Stomach (tissue), 9 donors: ENCODE data around the gene TAF5. TPM values are rescaled to one million over a fixed set of nuclear protein-coding genes. Genes with fewer than 3 reads are reported as not detected.
A peak's percentile ranks its signal among the peaks of the same experiment; 100 is the strongest.

Experiments
- DNase-seq, 2 donors: peaks; one replicate each; pipeline versions ENCODE4 v3.0.0 to v3.0.0-alpha.2; 2013 to 2019
- H3K27ac ChIP-seq, 5 donors: fragments of 200-600 bp in 4 of 5; sonication (generic) in 4 of 5; one replicate each; pipeline ENCODE4 v1.5.1; 2013 to 2019; ENCODE audit warnings: mild to moderate bottlenecking in 1 of 5, moderate library complexity in 1 of 5
- H3K27me3 ChIP-seq, 3 donors: fragments of 200-600 bp; sonication (generic); one replicate each; pipeline ENCODE4 v1.5.1; 2017 to 2019; ENCODE audit warnings: mixed run types in 1 of 3
- H3K36me3 ChIP-seq, 4 donors: fragments of 200-600 bp; sonication (generic); 1 replicate in 3 of 4; 2 replicates in 1 of 4; pipeline ENCODE4 v1.5.1; 2016 to 2019
- H3K4me1 ChIP-seq, 4 donors: fragments of 200-600 bp; sonication (generic); one replicate each; pipeline ENCODE4 v1.5.1; 2016 to 2019
- H3K4me3 ChIP-seq, 4 donors: fragments of 200-600 bp; sonication (generic) in 3 of 4; one replicate each; pipeline ENCODE4 v1.5.1; 2016 to 2019; ENCODE audit warnings: mild to moderate bottlenecking in 1 of 4
- H3K9me3 ChIP-seq, 4 donors: fragments of 200-600 bp; sonication (generic); one replicate each; pipeline ENCODE4 v1.5.1; 2016 to 2019
- EP300 ChIP-seq: sonication (generic); formaldehyde crosslinking; IDR thresholded peaks from one replicate; pipeline ENCODE4 v1.6.1; 2017; ENCODE audit warnings: antibody characterized with exemption
- POLR2A ChIP-seq, 4 donors: fragments of 450-650 bp; IDR thresholded peaks; one replicate each; pipeline ENCODE4 v1.6.1; 2016; ENCODE audit warnings: antibody characterized with exemption in 4 of 4, control low read depth in 2 of 4, mild to moderate bottlenecking in 1 of 4, moderate library complexity in 1 of 4
- POLR2AphosphoS5 ChIP-seq, 3 donors: sonication (generic); formaldehyde crosslinking; IDR thresholded peaks; one replicate each; pipeline ENCODE4 v1.6.1; 2016; ENCODE audit warnings: antibody characterized with exemption in 3 of 3
- WGBS, 5 donors: extraction: QIAGEN DNeasy Blood & Tissue Kit in 3 of 5; methylation state at CpG; one replicate each; pipeline versions ENCODE4 v1.1.5 to v1.1.7; 2013 to 2018; 5-methylcytosine and 5-hydroxymethylcytosine counted together
- intact Hi-C: fragments of 100-400 bp; cut with DNase I; formaldehyde crosslinking; loops from one replicate; pipeline ENCODE4 v1.15.1; 2023; ENCODE audit warnings: low total_unique reads
- polyA plus RNA-seq, 3 donors: library from polyadenylated mRNA; stranded (reverse); fragments of 200-250 nt; gene quantifications; one replicate each; pipeline ENCODE4 v1.2.3, GENCODE V29; 2013
- total RNA-seq, 5 donors: library from RNA; depleted of rRNA; stranded (reverse); fragments of >200 nt; gene quantifications; one replicate each; pipeline versions ENCODE4 v1.1.0 to v1.2.3, GENCODE V29; 2014 to 2016
- TF ChIP-seq, protein P1 (sequence below), 7 experiments: fragments of 450-650 bp in 4 of 7; fragments of 200-600 bp in 3 of 7; sonication (generic) in 3 of 7; IDR thresholded peaks; one replicate each; pipeline ENCODE4 v1.5.1; 2016 to 2019; ENCODE audit warnings: antibody characterized with exemption in 7 of 7, control low read depth in 2 of 7, mild to moderate bottlenecking in 1 of 7
- donor health status: healthy with polysubstance abuse.
- donor health status: Bipolar disorder and iron deficiency.
- donor health status: healthy.

The TAF5 gene
- total and polyA plus RNA-seq, 8 donors = 0.92 to 15.6 (median 1.8) TPM; not detected in 1

DNA sequence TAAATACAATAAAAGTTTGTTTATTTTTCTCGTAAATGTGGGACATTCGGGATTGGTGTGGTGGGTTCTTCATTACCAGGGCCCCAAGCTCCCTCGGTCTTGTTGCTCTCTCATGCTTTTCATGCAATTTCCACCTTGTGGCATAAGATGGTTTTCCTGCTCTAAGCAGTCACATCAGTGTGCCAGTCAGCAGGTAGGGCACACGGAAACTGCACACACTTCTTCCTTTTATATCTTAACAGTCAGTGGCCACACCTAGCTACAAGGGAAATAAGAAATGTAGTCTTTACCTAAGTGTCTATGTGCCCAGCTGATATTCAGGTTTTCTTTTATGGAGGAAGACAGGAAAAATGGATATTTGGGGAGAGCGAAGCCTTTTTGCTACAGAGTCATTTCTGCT is 6.5 kb downstream of the TAF5 start:
- WGBS, 5 donors = 91 to 96% (median 92%) methylated on average over 5 of the region's 5 CpGs
- peaks cover 4 to 17% (median 12%) of the 10 kb centered on the region in 4 donors for H3K4me1 ChIP-seq
- no peaks in the 10 kb centered on the region for H3K27me3 ChIP-seq
- no peak overlapping the region for H3K27ac ChIP-seq
- intact Hi-C loops = no loop called here
- TF ChIP-seq EP300 (no peak), POLR2AphosphoS5 (IDR thresholded peaks at IDR 0.05) (no peak), POLR2A (IDR thresholded peaks at IDR 0.05) (no peak)
- TF ChIP-seq, protein P1, sequence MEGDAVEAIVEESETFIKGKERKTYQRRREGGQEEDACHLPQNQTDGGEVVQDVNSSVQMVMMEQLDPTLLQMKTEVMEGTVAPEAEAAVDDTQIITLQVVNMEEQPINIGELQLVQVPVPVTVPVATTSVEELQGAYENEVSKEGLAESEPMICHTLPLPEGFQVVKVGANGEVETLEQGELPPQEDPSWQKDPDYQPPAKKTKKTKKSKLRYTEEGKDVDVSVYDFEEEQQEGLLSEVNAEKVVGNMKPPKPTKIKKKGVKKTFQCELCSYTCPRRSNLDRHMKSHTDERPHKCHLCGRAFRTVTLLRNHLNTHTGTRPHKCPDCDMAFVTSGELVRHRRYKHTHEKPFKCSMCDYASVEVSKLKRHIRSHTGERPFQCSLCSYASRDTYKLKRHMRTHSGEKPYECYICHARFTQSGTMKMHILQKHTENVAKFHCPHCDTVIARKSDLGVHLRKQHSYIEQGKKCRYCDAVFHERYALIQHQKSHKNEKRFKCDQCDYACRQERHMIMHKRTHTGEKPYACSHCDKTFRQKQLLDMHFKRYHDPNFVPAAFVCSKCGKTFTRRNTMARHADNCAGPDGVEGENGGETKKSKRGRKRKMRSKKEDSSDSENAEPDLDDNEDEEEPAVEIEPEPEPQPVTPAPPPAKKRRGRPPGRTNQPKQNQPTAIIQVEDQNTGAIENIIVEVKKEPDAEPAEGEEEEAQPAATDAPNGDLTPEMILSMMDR (IDR thresholded peaks at IDR 0.05) = no peak
- H3K9me3 ChIP-seq = no peaks in the 10 kb centered on the region
- DNase-seq = no peak
- no peak overlapping the region for H3K4me3 ChIP-seq
- H3K36me3 ChIP-seq = peaks cover 20 to 63% (median 54%) of the 10 kb centered on the region in 4 donors

- H3K4me3 ChIP-seq = no peak overlapping the region
- no peak for DNase-seq
- TF ChIP-seq POLR2AphosphoS5 (IDR thresholded peaks at IDR 0.05) = no peak
- TF ChIP-seq EP300 = no peak
- TF ChIP-seq POLR2A (IDR thresholded peaks at IDR 0.05) = no peak
- TF ChIP-seq, protein P1 (IDR thresholded peaks at IDR 0.05) = no peak
- H3K9me3 ChIP-seq = no peaks in the 10 kb centered on the region
- WGBS, 5 donors = 91 to 95% (median 95%) methylated on average over 5 of the region's 5 CpGs
- intact Hi-C loops = no loop called here
- no peaks in the 10 kb centered on the region for H3K4me1 ChIP-seq
- peaks cover 24 to 98% (median 93%) of the 10 kb centered on the region in 4 donors for H3K36me3 ChIP-seq
- no peaks in the 10 kb centered on the region for H3K27me3 ChIP-seq
- H3K27ac ChIP-seq = no peak overlapping the region
Observed at GRCh38 chr10:103382769-103383168, 15.0 kb downstream of the TAF5 start.

GRCh38 chr10:103394180-103394579 is 26.4 kb downstream of the TAF5 start:
- no peak for DNase-seq
- intact Hi-C loops = no loop called here
- 88 to 91% (median 89%) methylated on average over 14 of the region's 14 CpGs for WGBS, 5 donors

GRCh38 chr10:103395754-103396066 is 27.9 kb downstream of the TAF5 start:
- 1 to 4% (median 3%) methylated on average over 11 of the region's 11 CpGs for WGBS, 5 donors
- DNase-seq = no peak
- intact Hi-C loops = no loop called here

More at GRCh38 chr10:103394180-103394579, 26.4 kb downstream of the TAF5 start:
- H3K4me1 ChIP-seq = peaks cover 25 to 53% (median 43%) of the 10 kb centered on the region in 4 donors
- no peaks in the 10 kb centered on the region for H3K27me3 ChIP-seq
- no peak overlapping the region for H3K4me3 ChIP-seq
- no peak overlapping the region for H3K27ac ChIP-seq
- TF ChIP-seq POLR2AphosphoS5 (IDR thresholded peaks at IDR 0.05) (no peak), EP300 (no peak), POLR2A (IDR thresholded peaks at IDR 0.05) (no peak)
- TF ChIP-seq, protein P1 (IDR thresholded peaks at IDR 0.05) = no peak
- no peaks in the 10 kb centered on the region for H3K9me3 ChIP-seq
- peaks cover 33 to 49% (median 46%) of the 10 kb centered on the region in 4 donors for H3K36me3 ChIP-seq

More at GRCh38 chr10:103395754-103396066, 27.9 kb downstream of the TAF5 start:
- peaks cover 25 to 53% (median 43%) of the 10 kb centered on the region in 4 donors for H3K4me1 ChIP-seq
- peak overlapping the region; percentile 78 to 96 (median 89) for H3K4me3 ChIP-seq
- H3K36me3 ChIP-seq = peaks cover 32 to 49% (median 46%) of the 10 kb centered on the region in 4 donors
- H3K9me3 ChIP-seq = no peaks in the 10 kb centered on the region
- H3K27ac ChIP-seq = peak overlapping the region; percentile 81 to 90 (median 88)
- TF ChIP-seq EP300 (no peak), POLR2AphosphoS5 (IDR thresholded peaks at IDR 0.05) (no peak), POLR2A (IDR thresholded peaks at IDR 0.05) (no peak)
- TF ChIP-seq, protein P1 (IDR thresholded peaks at IDR 0.05) = no peak
- H3K27me3 ChIP-seq = no peaks in the 10 kb centered on the region
